ENCODE results near the gene CDKAL1. TPM values are rescaled to one million over a fixed set of nuclear protein-coding genes. Genes with fewer than 3 reads are reported as not detected.

CDKAL1 gene
- total RNA-seq, 4 donors from 2014 or later = 10.3 to 11.2 (median 10.5) TPM

DNA sequence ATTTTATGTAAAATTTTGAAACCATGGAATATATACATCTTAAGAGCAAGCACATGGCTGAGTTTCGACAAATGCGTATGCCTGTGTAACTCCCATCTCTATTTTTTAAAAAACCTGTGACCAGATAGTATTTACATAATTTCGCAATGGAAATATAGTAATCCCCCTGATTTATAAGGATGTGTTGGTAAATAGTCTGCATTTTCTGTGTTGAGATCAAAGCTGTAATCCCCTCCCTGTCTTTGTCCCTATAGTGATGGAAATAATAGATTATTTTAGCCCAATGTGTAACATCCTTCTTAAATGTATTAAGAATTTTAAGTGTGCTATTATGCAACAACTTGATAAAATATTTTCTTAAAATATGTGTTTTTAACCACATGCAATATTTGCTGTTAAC, 267.3 kb downstream of the CDKAL1 start:
- H3K36me3 ChIP-seq = no peaks in the 10 kb centered on the region
- intact Hi-C loops (cut with DNase I) = loop anchor here (5.0 kb wide), 1 partner anchor 484 kb away; no protein-coding TSS in a partner anchor
- peaks cover 0 to 7% (median 0%) of the 10 kb centered on the region in 4 donors for H3K9me3 ChIP-seq
- H3K27ac ChIP-seq (replicated peaks in 1 of 4) = no peak overlapping the region
- no peak overlapping the region for H3K4me3 ChIP-seq
- no peaks in the 10 kb centered on the region for H3K27me3 ChIP-seq
- DNase-seq (ENCODE audit: extremely low spot score) = no peak
- H3K4me1 ChIP-seq = peaks cover 0 to 3% (median 0%) of the 10 kb centered on the region in 4 donors
- TF ChIP-seq, protein P1, sequence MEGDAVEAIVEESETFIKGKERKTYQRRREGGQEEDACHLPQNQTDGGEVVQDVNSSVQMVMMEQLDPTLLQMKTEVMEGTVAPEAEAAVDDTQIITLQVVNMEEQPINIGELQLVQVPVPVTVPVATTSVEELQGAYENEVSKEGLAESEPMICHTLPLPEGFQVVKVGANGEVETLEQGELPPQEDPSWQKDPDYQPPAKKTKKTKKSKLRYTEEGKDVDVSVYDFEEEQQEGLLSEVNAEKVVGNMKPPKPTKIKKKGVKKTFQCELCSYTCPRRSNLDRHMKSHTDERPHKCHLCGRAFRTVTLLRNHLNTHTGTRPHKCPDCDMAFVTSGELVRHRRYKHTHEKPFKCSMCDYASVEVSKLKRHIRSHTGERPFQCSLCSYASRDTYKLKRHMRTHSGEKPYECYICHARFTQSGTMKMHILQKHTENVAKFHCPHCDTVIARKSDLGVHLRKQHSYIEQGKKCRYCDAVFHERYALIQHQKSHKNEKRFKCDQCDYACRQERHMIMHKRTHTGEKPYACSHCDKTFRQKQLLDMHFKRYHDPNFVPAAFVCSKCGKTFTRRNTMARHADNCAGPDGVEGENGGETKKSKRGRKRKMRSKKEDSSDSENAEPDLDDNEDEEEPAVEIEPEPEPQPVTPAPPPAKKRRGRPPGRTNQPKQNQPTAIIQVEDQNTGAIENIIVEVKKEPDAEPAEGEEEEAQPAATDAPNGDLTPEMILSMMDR (IDR thresholded peaks at IDR 0.05) = no peak
- TF ChIP-seq POLR2AphosphoS5 (IDR thresholded peaks at IDR 0.05) (no peak), POLR2A (IDR thresholded peaks at IDR 0.05; ENCODE audit: low read depth) (no peak), EP300 (IDR thresholded peaks at IDR 0.05) (no peak)
- WGBS = 97% methylated on average over 3 of the region's 3 CpGs

DNA sequence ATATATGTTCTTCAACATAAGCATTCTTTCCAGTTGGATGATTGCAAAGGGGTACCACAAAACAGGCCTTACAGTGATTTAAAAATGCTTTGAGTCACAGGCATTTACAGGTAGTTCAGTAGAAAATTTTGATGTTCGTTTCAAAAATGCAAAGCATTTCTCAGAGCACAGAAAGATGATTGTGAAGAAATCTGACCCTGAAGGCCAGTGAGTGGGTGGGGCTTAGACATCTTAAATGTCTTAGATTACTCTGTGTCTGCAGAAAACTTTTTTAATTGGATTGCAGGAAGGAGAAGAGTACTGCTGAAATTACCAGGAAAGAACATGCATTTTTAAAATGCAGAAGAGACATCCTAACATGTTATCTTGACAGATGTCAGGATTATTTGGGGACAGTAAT, 268.3 kb downstream of the CDKAL1 start:
- no peaks in the 10 kb centered on the region for H3K27me3 ChIP-seq
- TF ChIP-seq POLR2AphosphoS5 (IDR thresholded peaks at IDR 0.05) (no peak), EP300 (IDR thresholded peaks at IDR 0.05) (no peak), POLR2A (IDR thresholded peaks at IDR 0.05; ENCODE audit: low read depth) (no peak)
- TF ChIP-seq, protein P1 (IDR thresholded peaks at IDR 0.05) = no peak
- no peak overlapping the region for H3K4me3 ChIP-seq
- DNase-seq (ENCODE audit: extremely low spot score) = no peak
- 65% methylated on average over 1 of the region's 1 CpG for WGBS
- intact Hi-C loops (cut with DNase I) = loop anchor here (5.0 kb wide), 1 partner anchor 485 kb away; no protein-coding TSS in a partner anchor
- H3K27ac ChIP-seq (replicated peaks in 1 of 4) = no peak overlapping the region
- H3K4me1 ChIP-seq = peaks cover 0 to 3% (median 0%) of the 10 kb centered on the region in 4 donors
- no peaks in the 10 kb centered on the region for H3K36me3 ChIP-seq
- peaks cover 0 to 14% (median 0%) of the 10 kb centered on the region in 4 donors for H3K9me3 ChIP-seq

DNA sequence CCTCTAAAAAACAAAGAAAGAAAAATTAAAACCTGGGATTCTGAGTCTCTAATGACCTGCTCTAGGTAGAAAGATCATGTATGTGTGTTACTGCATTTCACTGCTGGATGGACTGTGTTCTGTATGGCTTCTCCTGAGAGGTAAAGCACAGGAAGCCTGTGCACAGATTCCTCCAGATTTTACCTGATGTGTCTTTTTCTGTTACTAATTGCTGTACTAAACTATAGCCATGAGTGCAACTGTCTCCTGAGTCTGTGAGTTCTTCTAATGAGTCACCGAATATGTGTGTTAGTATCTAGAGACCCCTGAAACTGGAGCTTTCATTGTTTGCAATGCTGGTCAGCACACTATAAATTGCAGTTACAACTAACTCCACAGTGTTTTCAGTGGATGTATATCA, 270.8 kb downstream of the CDKAL1 start:
- WGBS = 100% methylated on average over 1 of the region's 1 CpG
- Histone ChIP-seq H3K4me1 (peaks cover 3 to 14% (median 7%) of the 10 kb centered on the region in 4 donors), H3K27me3 (no peaks in the 10 kb centered on the region), H3K36me3 (no peaks in the 10 kb centered on the region), H3K9me3 (peaks cover 0 to 14% (median 0%) of the 10 kb centered on the region in 4 donors), H3K4me3 (no peak overlapping the region), H3K27ac (replicated peaks in 1 of 4) (no peak overlapping the region)
- TF ChIP-seq POLR2AphosphoS5 (IDR thresholded peaks at IDR 0.05) (no peak), POLR2A (IDR thresholded peaks at IDR 0.05; ENCODE audit: low read depth) (no peak), EP300 (IDR thresholded peaks at IDR 0.05) (no peak)
- TF ChIP-seq, protein P1 (IDR thresholded peaks at IDR 0.05) = no peak
- no peak for DNase-seq (ENCODE audit: extremely low spot score)
- intact Hi-C loops (cut with DNase I) = no loop called here

DNA sequence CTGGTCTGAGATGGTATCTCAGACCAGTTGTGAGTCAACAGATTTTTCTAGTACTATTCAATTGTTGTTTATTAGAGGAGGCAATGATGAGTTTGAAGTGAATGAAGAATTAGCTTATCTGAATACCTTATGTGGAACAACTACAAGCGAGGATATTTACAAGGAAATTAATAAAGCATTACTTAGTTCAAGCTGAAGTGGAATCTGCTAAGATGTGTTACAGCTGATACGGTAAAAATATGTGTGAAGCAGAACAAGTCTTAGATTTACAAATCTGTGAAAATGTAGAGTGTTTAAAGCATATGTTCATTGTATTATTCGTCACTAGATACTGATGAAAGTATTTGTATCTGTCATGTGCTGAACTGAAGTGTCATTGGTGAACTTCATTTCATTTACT, 272.4 kb downstream of the CDKAL1 start:
- no peaks in the 10 kb centered on the region for H3K36me3 ChIP-seq
- H3K4me1 ChIP-seq = peaks cover 11 to 25% (median 17%) of the 10 kb centered on the region in 4 donors
- H3K27ac ChIP-seq (replicated peaks in 1 of 4) = no peak overlapping the region
- no peak overlapping the region for H3K4me3 ChIP-seq
- intact Hi-C loops (cut with DNase I) = no loop called here
- H3K27me3 ChIP-seq = no peaks in the 10 kb centered on the region
- peaks cover 0 to 14% (median 0%) of the 10 kb centered on the region in 4 donors for H3K9me3 ChIP-seq
- TF ChIP-seq POLR2AphosphoS5 (IDR thresholded peaks at IDR 0.05) (no peak), POLR2A (IDR thresholded peaks at IDR 0.05; ENCODE audit: low read depth) (no peak), EP300 (IDR thresholded peaks at IDR 0.05) (no peak)
- TF ChIP-seq, protein P1 (IDR thresholded peaks at IDR 0.05) = no peak
- WGBS = 93% methylated on average over 3 of the region's 3 CpGs
- DNase-seq (ENCODE audit: extremely low spot score) = no peak

DNA sequence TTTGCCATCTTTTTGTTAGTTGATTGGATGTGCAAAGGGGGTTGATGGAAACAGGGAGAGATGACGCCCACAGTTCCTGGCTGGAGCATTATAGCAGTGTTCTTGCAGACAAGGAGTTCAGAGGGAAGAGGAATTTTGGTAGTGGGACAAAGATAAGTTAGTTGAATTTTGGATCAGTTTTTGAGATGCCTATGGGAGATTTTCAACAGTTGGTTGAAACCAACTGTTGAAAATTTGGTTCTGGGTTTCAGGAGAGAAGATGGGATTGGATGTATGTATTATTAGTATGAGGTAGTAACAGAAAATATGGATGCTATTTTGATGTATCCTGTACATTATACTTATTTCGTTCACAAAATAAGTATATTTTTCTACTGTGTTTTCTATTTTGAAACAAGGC, 274.2 kb downstream of the CDKAL1 start:
- H3K4me3 ChIP-seq = no peak overlapping the region
- 74% methylated on average over 2 of the region's 2 CpGs for WGBS
- peaks cover 0 to 14% (median 0%) of the 10 kb centered on the region in 4 donors for H3K9me3 ChIP-seq
- TF ChIP-seq EP300 (IDR thresholded peaks at IDR 0.05) (no peak), POLR2A (IDR thresholded peaks at IDR 0.05; ENCODE audit: low read depth) (no peak), POLR2AphosphoS5 (IDR thresholded peaks at IDR 0.05) (no peak)
- TF ChIP-seq, protein P1 (IDR thresholded peaks at IDR 0.05) = no peak
- H3K27me3 ChIP-seq = no peaks in the 10 kb centered on the region
- no peak overlapping the region for H3K27ac ChIP-seq (replicated peaks in 1 of 4)
- H3K36me3 ChIP-seq = no peaks in the 10 kb centered on the region
- peaks cover 11 to 27% (median 18%) of the 10 kb centered on the region in 4 donors for H3K4me1 ChIP-seq
- DNase-seq (ENCODE audit: extremely low spot score) = no peak
- intact Hi-C loops (cut with DNase I) = no loop called here

Data from esophagus muscularis mucosa (tissue), 4 donors.